ENCODE measurements around the gene CST7.
"Not testable (repeated sequence)": the region's sequence is repeated elsewhere in the genome, so short reads cannot be mapped to it uniquely, and the experiment has no call there.

Gene CST7, protein sequence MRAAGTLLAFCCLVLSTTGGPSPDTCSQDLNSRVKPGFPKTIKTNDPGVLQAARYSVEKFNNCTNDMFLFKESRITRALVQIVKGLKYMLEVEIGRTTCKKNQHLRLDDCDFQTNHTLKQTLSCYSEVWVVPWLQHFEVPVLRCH

DNA sequence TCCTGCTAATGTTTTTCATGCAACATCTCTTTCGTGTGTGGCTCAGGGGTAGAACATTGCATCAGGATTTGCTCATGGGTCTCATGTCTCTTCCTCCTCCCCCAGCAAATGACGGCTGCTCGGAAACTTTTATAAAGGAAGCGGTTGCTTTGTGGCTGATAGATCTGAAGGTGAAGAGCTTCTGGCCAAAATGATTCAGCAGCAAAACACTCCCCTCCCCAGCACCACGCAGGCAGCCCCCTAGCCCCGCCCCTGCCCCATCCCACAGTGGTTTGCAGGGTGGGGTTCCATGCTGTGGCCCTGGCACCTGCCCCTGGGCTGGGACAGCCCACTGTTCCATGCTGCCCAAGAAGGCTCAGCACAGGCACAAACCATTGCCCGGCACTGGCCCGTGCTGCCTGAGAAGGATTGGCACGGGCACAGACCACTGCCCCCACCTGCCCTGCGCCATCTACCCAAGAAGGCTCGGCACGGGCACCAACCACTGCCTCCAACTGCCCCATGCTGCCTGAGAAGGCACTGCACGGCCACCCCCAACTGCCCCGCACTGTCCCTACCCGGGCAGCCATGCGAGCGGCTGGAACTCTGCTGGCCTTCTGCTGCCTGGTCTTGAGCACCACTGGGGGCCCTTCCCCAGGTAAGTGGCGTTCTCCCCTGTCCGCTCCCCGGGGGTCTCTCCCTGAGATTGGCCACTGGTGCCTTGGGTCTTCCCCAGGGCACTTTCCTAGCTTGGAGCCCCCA, at the start of gene CST7:
Gene CST7, plus strand, starts transcription at position 331 of the 741 bp plus-strand sequence. Its CDS starts 237 bp downstream, at position 568.
- peak; percentile 77 for DNase-seq (ENCODE audit: low read depth)

DNA sequence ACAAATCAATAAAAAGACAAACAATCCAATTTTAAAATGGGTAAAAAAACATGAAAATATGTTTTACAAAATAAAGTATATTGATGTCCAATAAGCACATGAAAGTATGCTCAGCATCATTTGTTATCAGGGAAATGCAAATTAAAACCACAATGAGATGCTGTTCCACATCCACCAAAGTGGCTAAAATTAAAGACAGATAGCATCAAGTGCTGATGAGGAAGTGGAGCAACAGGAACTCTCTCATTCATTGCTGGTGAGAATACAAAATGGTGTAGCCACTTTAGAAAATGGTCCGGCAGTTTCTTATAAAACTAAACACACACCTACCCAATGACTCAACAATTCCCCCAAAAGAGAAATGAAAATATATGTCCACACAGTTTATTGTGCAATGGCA, 42.3 kb upstream of the CST7 start:
- no peak for DNase-seq (ENCODE audit: low read depth)

DNA sequence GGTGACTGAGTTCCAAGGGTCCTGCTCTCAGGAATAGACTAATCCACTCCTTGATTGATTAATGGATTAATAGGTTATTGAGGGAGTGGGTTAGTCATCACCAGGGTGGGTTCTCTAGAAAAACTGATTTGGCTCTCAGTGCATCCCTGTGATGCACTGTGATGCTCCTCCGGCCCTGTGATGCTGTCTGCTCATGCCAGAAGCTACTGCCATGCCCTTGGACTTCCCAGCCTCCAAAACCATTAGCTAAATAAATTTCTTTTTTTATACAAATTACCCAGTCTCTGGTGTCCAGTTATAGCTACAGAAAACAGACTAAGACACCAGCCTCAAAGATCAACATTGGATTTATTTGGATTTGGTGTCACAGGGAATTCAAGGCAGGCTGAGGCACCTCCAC, 40.4 kb upstream of the CST7 start:
- no peak for DNase-seq (ENCODE audit: low read depth)

DNA sequence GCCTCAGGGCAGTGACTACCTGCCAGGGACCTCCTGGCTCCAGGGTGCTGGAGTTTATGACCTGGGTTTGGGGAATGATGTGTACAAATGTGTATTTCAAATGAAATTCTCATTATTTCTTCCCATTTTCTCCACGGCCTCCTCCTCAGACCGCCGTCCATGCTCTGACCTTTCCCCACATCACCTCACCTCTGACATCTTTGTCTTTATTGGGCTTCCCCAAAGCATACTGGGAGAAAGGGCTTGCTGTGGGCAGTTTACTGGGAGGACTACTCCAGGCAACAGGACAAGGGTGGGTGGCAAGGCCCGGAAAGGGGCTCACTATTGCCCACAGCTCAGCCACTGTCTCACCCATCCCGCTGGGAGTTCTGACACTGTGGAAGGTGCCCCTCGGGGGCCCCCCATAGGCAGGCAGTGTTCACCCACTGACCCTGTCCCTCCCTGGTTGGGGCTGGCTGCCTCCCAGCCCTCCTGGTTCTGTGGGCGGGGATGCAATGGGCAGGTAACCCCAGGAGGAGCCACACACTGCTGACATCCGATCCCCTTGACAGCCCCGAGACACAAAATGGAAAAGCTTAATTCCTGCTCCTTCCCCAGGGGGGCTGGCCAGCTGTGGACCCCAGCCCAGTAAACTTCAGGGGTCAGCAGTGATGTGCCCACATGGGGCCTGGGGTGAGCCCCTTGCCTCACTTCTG, 39.8 kb upstream of the CST7 start:
- no peak for DNase-seq (ENCODE audit: low read depth)

- no peak for DNase-seq (ENCODE audit: low read depth)
Measured at GRCh38 chr20:24909861-24910260, 39.2 kb upstream of the CST7 start.

DNA sequence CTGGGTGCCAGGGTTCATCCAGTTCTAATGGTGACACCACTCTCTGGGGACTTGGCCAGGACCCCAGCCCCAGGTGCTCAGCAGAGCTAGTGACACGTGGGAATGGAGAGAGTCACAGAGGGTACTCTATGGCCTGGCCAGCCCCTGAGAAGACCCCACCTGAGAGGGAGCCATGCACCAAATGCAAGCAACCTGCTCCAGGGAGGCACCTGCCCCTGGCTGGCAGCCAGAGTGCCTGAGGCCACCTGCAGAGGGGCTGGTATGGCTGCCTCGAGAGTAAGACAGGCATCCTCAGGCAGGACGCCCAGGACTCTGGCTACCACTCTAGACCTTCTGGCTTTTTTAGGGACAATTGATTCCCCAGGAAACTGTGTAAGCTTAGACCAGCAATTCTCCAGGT, 38.6 kb upstream of the CST7 start:
- DNase-seq (ENCODE audit: low read depth), result no peak

DNA sequence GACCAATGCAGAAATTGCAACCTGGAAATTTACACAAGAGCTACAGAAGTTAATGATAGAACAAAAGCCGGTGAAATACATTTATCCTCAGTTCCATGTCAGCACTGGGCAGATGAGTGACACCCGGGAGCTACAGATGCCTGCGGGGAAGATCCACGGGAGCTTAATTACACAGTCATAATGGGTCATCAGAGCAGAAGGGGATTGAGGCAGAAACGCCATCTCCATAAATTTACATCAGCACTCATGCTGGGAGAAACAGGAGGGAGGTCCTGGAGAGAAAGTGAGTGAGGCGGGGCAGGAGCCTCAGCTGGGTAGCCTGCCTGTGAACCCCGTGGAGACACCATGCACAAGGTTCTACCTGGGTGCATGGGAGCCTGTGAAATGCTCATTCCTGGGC, 37.6 kb upstream of the CST7 start:
- no peak for DNase-seq (ENCODE audit: low read depth)

- no peak for DNase-seq (ENCODE audit: low read depth)
Measured at GRCh38 chr20:24912397-24913075, 36.5 kb upstream of the CST7 start.

GRCh38 chr20:24913076-24913628, 35.9 kb upstream of the CST7 start:
- no peak for DNase-seq (ENCODE audit: low read depth)

GRCh38 chr20:24914388-24915241, 34.5 kb upstream of the CST7 start:
- no peak for DNase-seq (ENCODE audit: low read depth)

- DNase-seq (ENCODE audit: low read depth), result no peak
Measured at GRCh38 chr20:24915440-24915839, 33.6 kb upstream of the CST7 start.

- DNase-seq (ENCODE audit: low read depth), result no peak
Measured at GRCh38 chr20:24915892-24916291, 33.2 kb upstream of the CST7 start.

GRCh38 chr20:24916412-24916811, 32.7 kb upstream of the CST7 start:
- DNase-seq (ENCODE audit: low read depth), result no peak

- no peak for DNase-seq (ENCODE audit: low read depth)
Measured at GRCh38 chr20:24917056-24917455, 32.0 kb upstream of the CST7 start.

- DNase-seq (ENCODE audit: low read depth), result peak; percentile 6
Measured at GRCh38 chr20:24917797-24918578, 31.1 kb upstream of the CST7 start.

DNA sequence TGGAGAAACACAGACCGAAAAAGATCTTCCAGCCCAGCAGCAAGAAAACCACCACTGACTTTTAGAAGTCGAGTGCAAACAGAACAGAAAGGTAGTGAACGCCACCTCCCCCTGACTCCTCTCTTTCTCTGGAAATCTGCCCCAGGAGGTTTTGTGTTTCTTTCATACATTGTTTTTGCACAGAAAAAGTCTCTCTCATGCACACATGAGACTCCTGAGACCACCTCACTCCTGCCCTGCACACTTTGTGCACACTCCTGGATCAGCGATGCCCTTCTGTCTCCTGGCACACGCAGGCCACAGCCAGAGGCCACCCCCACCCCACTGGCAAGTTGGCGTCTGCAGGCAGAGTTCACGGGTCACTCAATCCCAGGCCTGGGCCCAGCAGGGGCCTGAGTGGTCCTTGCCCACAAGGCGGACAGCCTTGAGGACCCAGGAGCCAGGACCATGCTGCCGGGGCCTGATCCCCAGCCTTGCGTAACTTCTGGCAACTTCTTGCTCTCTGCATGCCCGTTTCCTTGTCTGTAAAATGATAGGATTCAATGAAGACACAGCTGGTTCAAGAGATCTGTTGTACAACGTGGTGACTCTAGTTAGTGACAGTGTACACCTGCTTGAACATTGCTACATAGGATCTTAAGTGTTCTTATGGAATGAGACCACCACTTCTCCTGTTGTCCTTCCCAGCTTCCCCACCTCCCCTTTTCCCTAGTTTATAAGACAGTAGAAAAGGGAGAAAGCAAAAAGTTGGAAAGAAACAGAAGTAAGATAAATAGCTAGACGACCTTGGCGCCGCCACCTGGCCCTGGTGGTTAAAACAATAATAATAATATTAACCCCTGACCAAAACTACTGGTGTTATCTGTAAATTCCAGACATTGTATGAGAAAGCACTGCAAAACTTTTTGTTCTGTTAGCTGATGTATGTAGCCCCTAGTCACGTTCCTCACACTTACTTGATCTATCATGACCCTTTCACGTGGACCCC, 30.2 kb upstream of the CST7 start:
- no peak for DNase-seq (ENCODE audit: low read depth)

DNA sequence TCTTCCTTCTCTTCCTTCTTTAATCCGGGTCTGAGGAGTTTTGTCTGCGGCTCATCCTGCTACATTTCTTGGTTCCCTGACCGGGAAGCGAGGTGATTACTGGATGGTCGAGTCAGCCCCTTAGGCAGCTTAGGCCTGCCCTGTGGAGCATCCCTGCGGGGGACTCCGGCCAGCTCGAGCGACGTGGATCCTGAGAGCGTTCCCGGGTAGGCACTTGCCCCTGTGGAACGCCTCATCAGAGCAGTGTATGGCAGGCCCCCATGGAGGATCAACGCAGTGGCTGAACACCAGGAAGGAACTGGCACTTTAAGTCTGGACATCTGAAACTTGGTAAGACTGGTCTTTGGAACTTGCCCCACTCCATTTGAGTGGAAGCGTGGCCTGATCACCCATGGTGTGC, 29.4 kb upstream of the CST7 start:
- not testable (repeated sequence) for DNase-seq (ENCODE audit: low read depth)

DNA sequence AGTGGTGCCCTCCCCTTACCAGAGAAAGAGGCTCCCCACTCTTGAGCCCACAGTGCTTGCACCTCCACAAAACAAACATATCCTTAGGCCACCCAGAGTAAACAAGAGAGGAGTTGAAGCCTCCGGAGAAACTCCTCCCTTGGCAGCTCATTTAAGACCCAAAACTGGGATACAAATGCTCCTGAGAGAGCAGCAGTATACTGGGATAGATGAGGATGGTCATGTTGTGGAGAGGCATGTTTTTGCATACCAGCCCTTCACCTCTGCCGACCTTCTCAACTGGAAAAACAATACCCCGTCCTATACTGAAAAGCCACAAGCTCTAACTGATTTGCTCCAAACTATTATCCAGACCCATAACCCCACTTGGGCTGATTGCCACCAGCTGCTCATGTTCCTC, 28.4 kb upstream of the CST7 start:
- not testable (repeated sequence) for DNase-seq (ENCODE audit: low read depth)

GRCh38 chr20:24929259-24929658, 19.8 kb upstream of the CST7 start:
- not testable (repeated sequence) for DNase-seq (ENCODE audit: low read depth)
